DND-41 (cell line): ENCODE data around the gene WDR81.

Source experiments
- CTCF ChIP-seq: IDR thresholded peaks from 2 replicates; pipeline ENCODE4 v1.5.1; 2012; ENCODE audit warnings: borderline replicate concordance, low read length, moderate library complexity, mild to moderate bottlenecking; ENCODE audit not compliant: poor library complexity, severe bottlenecking; ENCODE audit errors: extremely low read depth
- EZH2 ChIP-seq: IDR thresholded peaks from 3 replicates; pipeline ENCODE4 v1.6.1; 2012; ENCODE audit warnings: borderline replicate concordance, low read depth, mild to moderate bottlenecking, moderate library complexity, low read length, inconsistent platforms; ENCODE audit not compliant: severe bottlenecking

- TF ChIP-seq CTCF (no peak), EZH2 (no peak)
Observed at GRCh38 chr17:1730326-1731193, 6.1 kb downstream of the WDR81 start.
